IMR-90 (cell line): ENCODE data around the gene SV2C. TPM values are rescaled to one million over a fixed set of nuclear protein-coding genes. Genes with fewer than 3 reads are reported as not detected.
"Not testable (repeated sequence)": the region's sequence is repeated elsewhere in the genome, so short reads cannot be mapped to it uniquely, and the experiment has no call there.

Experiments
- ATAC-seq: fragments of 200-7000 bp; cut with Tn5 transposase; 2 replicates; pipeline ENCODE4 v1.9.1; 2020; ENCODE audit warnings: low read depth, mild to moderate bottlenecking, moderate library complexity
- BruUV-seq: library from RNA; stranded (reverse); fragments of 400-500 nt; replicated peaks from 2 replicates; lab custom pipeline; 2021; lab: Mats Ljungman, UMichigan
- CTCF ChIA-PET: fragments of 300-600 bp; formaldehyde crosslinking; extraction: SDS; loops from one replicate; lab custom pipeline; 2021; ENCODE audit warnings: antibody characterized with exemption; lab: Yijun Ruan, JAX
- POLR2A ChIA-PET: fragments of 300-600 bp; sonication (Branson Sonifier 250); formaldehyde crosslinking; loops from one replicate; lab custom pipeline; 2022; ENCODE audit warnings: antibody characterized with exemption; ENCODE audit not compliant: unreplicated experiment; lab: Charles Lee
- DNase-seq: peaks from one replicate; pipeline ENCODE4 v3.0.0; 2013
- H2AFZ ChIP-seq: replicated peaks from 2 replicates; pipeline ENCODE3; 2013; ENCODE audit warnings: low read length, mild to moderate bottlenecking; ENCODE audit not compliant: poor library complexity
- H2AK5ac ChIP-seq: 2 replicates; pipeline ENCODE4 v1.6.1; 2013; ENCODE audit warnings: low read depth, low read length, inconsistent platforms
- H2AK9ac ChIP-seq: replicated peaks from 2 replicates; pipeline ENCODE3; 2013; ENCODE audit warnings: mild to moderate bottlenecking, low read depth, low read length, moderate library complexity; ENCODE audit not compliant: poor library complexity
- H2BK120ac ChIP-seq: 2 replicates; pipeline ENCODE4 v1.6.1; 2013; ENCODE audit warnings: low read depth, low read length, inconsistent platforms
- H2BK15ac ChIP-seq: 3 replicates; pipeline ENCODE4 v1.6.1; 2013; ENCODE audit warnings: low read depth, low read length, inconsistent platforms
- H2BK20ac ChIP-seq: 2 replicates; pipeline ENCODE4 v1.6.1; 2013; ENCODE audit warnings: low read depth, mild to moderate bottlenecking, inconsistent platforms, low read length, moderate library complexity
- H2BK5ac ChIP-seq: 2 replicates; pipeline ENCODE4 v1.6.1; 2013; ENCODE audit warnings: mild to moderate bottlenecking, low read depth, low read length, inconsistent platforms; ENCODE audit not compliant: poor library complexity, severe bottlenecking
- H3K14ac ChIP-seq: replicated peaks from 2 replicates; pipeline ENCODE4 v1.6.1; 2013; ENCODE audit warnings: low read depth, low read length, inconsistent platforms
- H3K18ac ChIP-seq: 2 replicates; pipeline ENCODE4 v1.6.1; 2013; ENCODE audit warnings: low read depth, low read length, control low read depth
- H3K23ac ChIP-seq: 2 replicates; pipeline ENCODE4 v1.6.1; 2013; ENCODE audit warnings: low read depth, low read length, inconsistent platforms
- H3K27ac ChIP-seq: 2 replicates; pipeline ENCODE4 v1.5.1; 2013; ENCODE audit warnings: mild to moderate bottlenecking, control low read depth, low read length; ENCODE audit not compliant: insufficient read depth
- H3K27me3 ChIP-seq: 2 replicates; pipeline ENCODE4 v1.6.1; 2013; ENCODE audit warnings: low read length; ENCODE audit not compliant: control insufficient read depth, insufficient read depth
- H3K36me3 ChIP-seq: 2 replicates; pipeline ENCODE4 v1.6.1; 2013; ENCODE audit warnings: low read length, mixed read lengths; ENCODE audit not compliant: control insufficient read depth, insufficient read depth
- H3K4ac ChIP-seq: 2 replicates; pipeline ENCODE4 v1.6.1; 2013; ENCODE audit warnings: low read depth, low read length, inconsistent platforms
- H3K4me1 ChIP-seq: 2 replicates; pipeline ENCODE4 v1.6.1; 2013; ENCODE audit warnings: low read length, mixed read lengths; ENCODE audit not compliant: control insufficient read depth, insufficient read depth
- H3K4me2 ChIP-seq: 2 replicates; pipeline ENCODE4 v1.6.1; 2013; ENCODE audit warnings: low read depth, mild to moderate bottlenecking, control low read depth, low read length, moderate library complexity
- H3K4me3 ChIP-seq: 2 replicates; pipeline ENCODE4 v1.5.1; 2013; ENCODE audit warnings: low read depth, mild to moderate bottlenecking, control low read depth, low read length, moderate library complexity; ENCODE audit not compliant: insufficient read depth
- H3K56ac ChIP-seq: 2 replicates; pipeline ENCODE4 v1.6.1; 2013; ENCODE audit warnings: low read length, inconsistent platforms; ENCODE audit not compliant: insufficient read depth; ENCODE audit errors: extremely low read depth
- H3K79me1 ChIP-seq, 2 experiments: 2 replicates each; pipeline ENCODE4 v1.6.1; 2013; ENCODE audit warnings: low read length in 2 of 2, inconsistent platforms in 1 of 2, low read depth in 1 of 2
- H3K9ac ChIP-seq: 2 replicates; pipeline ENCODE4 v1.6.1; 2013; ENCODE audit warnings: low read depth, low read length, control low read depth
- H3K9me1 ChIP-seq: 2 replicates; pipeline ENCODE4 v1.6.1; 2013; ENCODE audit warnings: low read length, inconsistent platforms; ENCODE audit not compliant: insufficient read depth
- H3K9me3 ChIP-seq: 2 replicates; pipeline ENCODE4 v1.6.1; 2013; ENCODE audit warnings: low read length; ENCODE audit not compliant: control insufficient read depth, insufficient read depth
- H4K20me1 ChIP-seq: 2 replicates; pipeline ENCODE4 v1.6.1; 2013; ENCODE audit warnings: low read length, inconsistent platforms; ENCODE audit not compliant: insufficient read depth
- H4K5ac ChIP-seq: 2 replicates; pipeline ENCODE4 v1.6.1; 2013; ENCODE audit warnings: mild to moderate bottlenecking, low read depth, low read length, control low read depth
- H4K8ac ChIP-seq, 2 experiments: 2 replicates each; pipeline ENCODE4 v1.6.1; 2013; ENCODE audit warnings: low read depth in 2 of 2, low read length in 2 of 2, control low read depth in 1 of 2, inconsistent platforms in 1 of 2
- H4K91ac ChIP-seq: 2 replicates; pipeline ENCODE4 v1.6.1; 2013; ENCODE audit warnings: low read depth, low read length, inconsistent platforms; ENCODE audit not compliant: insufficient read depth
- WGBS, 2 experiments: methylation state at CpG; one replicate each; pipeline versions ENCODE4 v1.1.5 to v1.1.7; 2013; ENCODE audit warnings: missing lambda C conversion rate in 2 of 2; ENCODE audit not compliant: insufficient read length in 1 of 2; ENCODE audit errors: extremely low coverage in 2 of 2; 5-methylcytosine and 5-hydroxymethylcytosine counted together
- dilution Hi-C: fragments of 300-500 bp; cut with HindIII; formaldehyde crosslinking; loops from one replicate; pipeline ENCODE4 v1.14.3; 2018; ENCODE audit warnings: low sequenced_read_pairs; ENCODE audit not compliant: unreplicated experiment
- in situ Hi-C: fragments of 300-500 bp; cut with MboI; formaldehyde crosslinking; loops from 3 replicates; pipeline ENCODE4 v1.14.3; 2019; ENCODE audit warnings: low sequenced_read_pairs, inconsistent platforms, mixed read lengths
- intact Hi-C: fragments of 100-400 bp; cut with micrococcal nuclease; formaldehyde crosslinking; loops from 2 replicates; pipeline ENCODE4 v1.10.0; 2022
- polyA plus RNA-seq, 3 experiments: library from polyadenylated mRNA; depleted of rRNA; stranded (reverse); fragments of >200 nt; gene quantifications; 2 replicates each; pipeline ENCODE4 v1.2.3, GENCODE V29; 2012; ENCODE audit warnings: low replicate concordance in 1 of 3
- total RNA-seq: library from RNA; depleted of rRNA; stranded (reverse); fragments of >200 nt; gene quantifications from 2 replicates; pipeline ENCODE4 v1.2.3, GENCODE V29; 2012

SV2C gene
- total and polyA plus RNA-seq, 2 of the 4 experiments (the other 2 are of a cell fraction): not detected

DNA sequence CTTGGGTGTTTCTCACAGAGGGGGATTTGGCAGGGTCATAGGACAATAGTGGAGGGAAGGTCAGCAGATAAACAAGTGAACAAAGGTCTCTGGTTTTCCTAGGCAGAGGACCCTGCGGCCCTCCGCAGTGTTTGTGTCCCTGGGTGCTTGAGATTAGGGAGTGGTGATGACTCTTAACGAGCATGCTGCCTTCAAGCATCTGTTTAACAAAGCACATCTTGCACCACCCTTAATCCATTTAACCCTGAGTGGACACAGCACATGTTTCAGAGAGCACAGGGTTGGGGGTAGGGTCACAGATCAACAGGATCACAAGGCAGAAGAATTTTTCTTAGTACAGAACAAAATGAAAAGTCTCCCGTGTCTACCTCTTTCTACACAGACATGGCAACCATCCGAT lies 252.3 kb downstream of the SV2C start:
- H3K36me3 ChIP-seq, H4K5ac ChIP-seq, in situ Hi-C loops, POLR2A ChIA-PET, H2AFZ ChIP-seq, H3K18ac ChIP-seq, H4K91ac ChIP-seq, H3K4me3 ChIP-seq, H3K4ac ChIP-seq, dilution Hi-C loops, H3K9ac ChIP-seq, H3K14ac ChIP-seq, H3K9me1 ChIP-seq, H2AK9ac ChIP-seq, H4K8ac ChIP-seq, H2BK15ac ChIP-seq, H3K27me3 ChIP-seq, H3K9me3 ChIP-seq, H3K4me2 ChIP-seq, H3K56ac ChIP-seq, H3K23ac ChIP-seq, H2AK5ac ChIP-seq, CTCF ChIA-PET, H3K27ac ChIP-seq, H2BK120ac ChIP-seq, H3K79me1 ChIP-seq, intact Hi-C loops, H3K4me1 ChIP-seq, DNase-seq, BruUV-seq, ATAC-seq, H2BK5ac ChIP-seq, H4K20me1 ChIP-seq, H2BK20ac ChIP-seq: not testable (repeated sequence)
- no CpG with 5 or more reads among the region's 5 CpGs for WGBS, 2 experiments

DNA sequence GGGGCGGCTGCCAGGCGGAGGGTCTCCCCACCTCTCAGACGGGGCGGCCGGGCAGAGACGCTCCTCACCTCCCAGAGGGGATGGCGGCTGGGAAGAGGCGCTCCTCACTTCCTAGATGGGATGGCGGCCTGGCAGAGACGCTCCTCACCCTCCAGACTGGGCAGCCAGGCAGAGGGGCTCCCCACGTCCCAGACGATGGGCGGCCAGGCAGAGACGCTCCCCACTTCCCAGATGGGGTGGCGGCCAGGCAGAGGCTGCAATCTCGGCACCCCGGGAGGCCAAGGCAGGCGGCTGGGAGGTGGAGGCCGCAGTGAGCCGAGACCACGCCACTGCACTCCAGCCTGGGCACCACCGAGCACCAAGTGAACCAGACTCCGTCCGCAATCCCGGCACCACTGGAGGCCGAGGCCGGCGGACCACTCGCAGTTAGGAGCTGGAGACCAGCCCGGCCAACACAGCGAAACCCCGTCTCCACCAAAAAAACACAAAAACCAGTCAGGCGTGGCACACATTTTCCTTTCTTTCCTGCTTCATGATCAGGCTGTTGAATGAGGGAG lies 253.1 kb downstream of the SV2C start:
- H3K18ac ChIP-seq, H3K56ac ChIP-seq, dilution Hi-C loops, H3K14ac ChIP-seq, in situ Hi-C loops, H2BK5ac ChIP-seq, H2BK15ac ChIP-seq, H3K4me2 ChIP-seq, H2BK120ac ChIP-seq, POLR2A ChIA-PET, H3K79me1 ChIP-seq, H2BK20ac ChIP-seq, H4K5ac ChIP-seq, H3K4ac ChIP-seq, H3K36me3 ChIP-seq, H4K8ac ChIP-seq, intact Hi-C loops, H3K4me3 ChIP-seq, H4K20me1 ChIP-seq, DNase-seq, H3K27me3 ChIP-seq, H3K9me1 ChIP-seq, BruUV-seq, CTCF ChIA-PET, H3K23ac ChIP-seq, H2AK9ac ChIP-seq, H3K27ac ChIP-seq, H3K4me1 ChIP-seq, H3K9ac ChIP-seq, H4K91ac ChIP-seq, ATAC-seq, H2AK5ac ChIP-seq, H2AFZ ChIP-seq, H3K9me3 ChIP-seq: not testable (repeated sequence)
- WGBS, 2 experiments: 100% methylated on average over 1 of the region's 33 CpGs; no CpG with 5 or more reads in 1 of the 2 experiments
